ENCODE data around the gene TRIO.

Gene TRIO

GRCh38 chr5:14531668-14532067 is 388.5 kb downstream of the TRIO start:
- TF ChIP-seq, protein P1, sequence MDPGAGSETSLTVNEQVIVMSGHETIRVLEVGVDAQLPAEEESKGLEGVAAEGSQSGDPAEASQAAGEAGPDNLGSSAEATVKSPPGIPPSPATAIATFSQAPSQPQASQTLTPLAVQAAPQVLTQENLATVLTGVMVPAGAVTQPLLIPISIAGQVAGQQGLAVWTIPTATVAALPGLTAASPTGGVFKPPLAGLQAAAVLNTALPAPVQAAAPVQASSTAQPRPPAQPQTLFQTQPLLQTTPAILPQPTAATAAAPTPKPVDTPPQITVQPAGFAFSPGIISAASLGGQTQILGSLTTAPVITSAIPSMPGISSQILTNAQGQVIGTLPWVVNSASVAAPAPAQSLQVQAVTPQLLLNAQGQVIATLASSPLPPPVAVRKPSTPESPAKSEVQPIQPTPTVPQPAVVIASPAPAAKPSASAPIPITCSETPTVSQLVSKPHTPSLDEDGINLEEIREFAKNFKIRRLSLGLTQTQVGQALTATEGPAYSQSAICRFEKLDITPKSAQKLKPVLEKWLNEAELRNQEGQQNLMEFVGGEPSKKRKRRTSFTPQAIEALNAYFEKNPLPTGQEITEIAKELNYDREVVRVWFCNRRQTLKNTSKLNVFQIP (CRISPR knock-in tag; IDR thresholded peaks at IDR 0.05; ENCODE audit: borderline replicate concordance, low read depth): no peak
- TF ChIP-seq ZNF70 (CRISPR knock-in tag; IDR thresholded peaks at IDR 0.05) (no peak), OSR1 (CRISPR knock-in tag; IDR thresholded peaks at IDR 0.05) (no peak), ZC3H10 (CRISPR knock-in tag; IDR thresholded peaks at IDR 0.05) (no peak), BACH2 (CRISPR knock-in tag; IDR thresholded peaks at IDR 0.05; ENCODE audit: borderline replicate concordance) (no peak), ZFP30 (CRISPR knock-in tag; IDR thresholded peaks at IDR 0.05) (no peak), PPARA (CRISPR knock-in tag; IDR thresholded peaks at IDR 0.05; ENCODE audit: borderline replicate concordance) (no peak), CSDC2 (CRISPR knock-in tag; IDR thresholded peaks at IDR 0.05) (no peak), CSRNP3 (CRISPR knock-in tag; IDR thresholded peaks at IDR 0.05) (no peak), ESRRG (CRISPR knock-in tag; IDR thresholded peaks at IDR 0.05) (no peak), ARNTL (CRISPR knock-in tag; IDR thresholded peaks at IDR 0.05; ENCODE audit: borderline replicate concordance, low read depth) (no peak), RARB (CRISPR knock-in tag; IDR thresholded peaks at IDR 0.05) (no peak)
- no peak for ATAC-seq

DNA sequence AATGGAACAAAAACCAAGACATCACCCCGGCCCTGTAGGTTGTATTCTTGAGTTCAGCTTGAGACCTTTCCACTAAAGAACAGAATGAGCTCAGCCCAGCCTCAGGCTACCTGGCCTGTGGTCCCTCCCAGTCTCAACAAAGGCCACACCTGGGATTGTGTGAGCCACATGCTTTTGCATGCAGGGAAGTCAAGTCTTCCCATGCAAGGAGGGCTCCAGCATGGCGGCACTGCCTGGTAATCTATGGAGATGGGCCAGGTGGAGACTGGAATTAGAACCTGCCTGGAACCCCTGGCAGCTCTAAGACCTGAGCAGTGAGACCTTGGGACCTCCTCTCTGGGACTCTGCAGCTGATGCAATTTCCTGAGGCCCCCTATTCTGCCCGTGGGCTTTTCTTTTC is 389.0 kb downstream of the TRIO start:
- no peak for ATAC-seq
- TF ChIP-seq ZFP3 (CRISPR knock-in tag; IDR thresholded peaks at IDR 0.05) (no peak), OSR1 (CRISPR knock-in tag; IDR thresholded peaks at IDR 0.05) (no peak), ISL1 (CRISPR knock-in tag; IDR thresholded peaks at IDR 0.05) (no peak), PATZ1 (CRISPR knock-in tag; IDR thresholded peaks at IDR 0.05; ENCODE audit: borderline replicate concordance) (no peak), SNAI2 (CRISPR knock-in tag; IDR thresholded peaks at IDR 0.05) (no peak), GLIS3 (CRISPR knock-in tag; IDR thresholded peaks at IDR 0.05) (no peak), CSRNP3 (CRISPR knock-in tag; IDR thresholded peaks at IDR 0.05) (no peak), ZNF70 (CRISPR knock-in tag; IDR thresholded peaks at IDR 0.05) (no peak), BACH2 (CRISPR knock-in tag; IDR thresholded peaks at IDR 0.05; ENCODE audit: borderline replicate concordance) (no peak), ZNF565 (CRISPR knock-in tag; conservative IDR thresholded peaks at IDR 0.05; ENCODE audit: low read depth) (no peak), TCF4 (CRISPR knock-in tag; IDR thresholded peaks at IDR 0.05; ENCODE audit: borderline replicate concordance) (no peak), ZNF8 (CRISPR knock-in tag; IDR thresholded peaks at IDR 0.05) (no peak), PPARA (CRISPR knock-in tag; IDR thresholded peaks at IDR 0.05; ENCODE audit: borderline replicate concordance) (no peak), RARB (CRISPR knock-in tag; IDR thresholded peaks at IDR 0.05) (no peak)
- TF ChIP-seq, protein P2, sequence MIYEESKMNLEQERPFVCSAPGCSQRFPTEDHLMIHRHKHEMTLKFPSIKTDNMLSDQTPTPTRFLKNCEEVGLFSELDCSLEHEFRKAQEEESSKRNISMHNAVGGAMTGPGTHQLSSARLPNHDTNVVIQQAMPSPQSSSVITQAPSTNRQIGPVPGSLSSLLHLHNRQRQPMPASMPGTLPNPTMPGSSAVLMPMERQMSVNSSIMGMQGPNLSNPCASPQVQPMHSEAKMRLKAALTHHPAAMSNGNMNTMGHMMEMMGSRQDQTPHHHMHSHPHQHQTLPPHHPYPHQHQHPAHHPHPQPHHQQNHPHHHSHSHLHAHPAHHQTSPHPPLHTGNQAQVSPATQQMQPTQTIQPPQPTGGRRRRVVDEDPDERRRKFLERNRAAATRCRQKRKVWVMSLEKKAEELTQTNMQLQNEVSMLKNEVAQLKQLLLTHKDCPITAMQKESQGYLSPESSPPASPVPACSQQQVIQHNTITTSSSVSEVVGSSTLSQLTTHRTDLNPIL (CRISPR knock-in tag; IDR thresholded peaks at IDR 0.05; ENCODE audit: low read depth): no peak
- TF ChIP-seq, protein P1 (CRISPR knock-in tag; IDR thresholded peaks at IDR 0.05; ENCODE audit: borderline replicate concordance, low read depth): no peak
- TF ChIP-seq, protein P3, sequence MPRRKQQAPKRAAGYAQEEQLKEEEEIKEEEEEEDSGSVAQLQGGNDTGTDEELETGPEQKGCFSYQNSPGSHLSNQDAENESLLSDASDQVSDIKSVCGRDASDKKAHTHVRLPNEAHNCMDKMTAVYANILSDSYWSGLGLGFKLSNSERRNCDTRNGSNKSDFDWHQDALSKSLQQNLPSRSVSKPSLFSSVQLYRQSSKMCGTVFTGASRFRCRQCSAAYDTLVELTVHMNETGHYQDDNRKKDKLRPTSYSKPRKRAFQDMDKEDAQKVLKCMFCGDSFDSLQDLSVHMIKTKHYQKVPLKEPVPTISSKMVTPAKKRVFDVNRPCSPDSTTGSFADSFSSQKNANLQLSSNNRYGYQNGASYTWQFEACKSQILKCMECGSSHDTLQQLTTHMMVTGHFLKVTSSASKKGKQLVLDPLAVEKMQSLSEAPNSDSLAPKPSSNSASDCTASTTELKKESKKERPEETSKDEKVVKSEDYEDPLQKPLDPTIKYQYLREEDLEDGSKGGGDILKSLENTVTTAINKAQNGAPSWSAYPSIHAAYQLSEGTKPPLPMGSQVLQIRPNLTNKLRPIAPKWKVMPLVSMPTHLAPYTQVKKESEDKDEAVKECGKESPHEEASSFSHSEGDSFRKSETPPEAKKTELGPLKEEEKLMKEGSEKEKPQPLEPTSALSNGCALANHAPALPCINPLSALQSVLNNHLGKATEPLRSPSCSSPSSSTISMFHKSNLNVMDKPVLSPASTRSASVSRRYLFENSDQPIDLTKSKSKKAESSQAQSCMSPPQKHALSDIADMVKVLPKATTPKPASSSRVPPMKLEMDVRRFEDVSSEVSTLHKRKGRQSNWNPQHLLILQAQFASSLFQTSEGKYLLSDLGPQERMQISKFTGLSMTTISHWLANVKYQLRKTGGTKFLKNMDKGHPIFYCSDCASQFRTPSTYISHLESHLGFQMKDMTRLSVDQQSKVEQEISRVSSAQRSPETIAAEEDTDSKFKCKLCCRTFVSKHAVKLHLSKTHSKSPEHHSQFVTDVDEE (CRISPR knock-in tag; IDR thresholded peaks at IDR 0.05): no peak
